ENCODE results near the gene DPM1. TPM values are rescaled to one million over a fixed set of nuclear protein-coding genes. Genes with fewer than 3 reads are reported as not detected.
A peak's percentile ranks its signal among the peaks of the same experiment; 100 is the strongest.
"Not testable (repeated sequence)": the region's sequence is repeated elsewhere in the genome, so short reads cannot be mapped to it uniquely, and the experiment has no call there.

The DPM1 gene
- total RNA-seq, 1 donor from 2014 or later, result 31.7 TPM

DNA sequence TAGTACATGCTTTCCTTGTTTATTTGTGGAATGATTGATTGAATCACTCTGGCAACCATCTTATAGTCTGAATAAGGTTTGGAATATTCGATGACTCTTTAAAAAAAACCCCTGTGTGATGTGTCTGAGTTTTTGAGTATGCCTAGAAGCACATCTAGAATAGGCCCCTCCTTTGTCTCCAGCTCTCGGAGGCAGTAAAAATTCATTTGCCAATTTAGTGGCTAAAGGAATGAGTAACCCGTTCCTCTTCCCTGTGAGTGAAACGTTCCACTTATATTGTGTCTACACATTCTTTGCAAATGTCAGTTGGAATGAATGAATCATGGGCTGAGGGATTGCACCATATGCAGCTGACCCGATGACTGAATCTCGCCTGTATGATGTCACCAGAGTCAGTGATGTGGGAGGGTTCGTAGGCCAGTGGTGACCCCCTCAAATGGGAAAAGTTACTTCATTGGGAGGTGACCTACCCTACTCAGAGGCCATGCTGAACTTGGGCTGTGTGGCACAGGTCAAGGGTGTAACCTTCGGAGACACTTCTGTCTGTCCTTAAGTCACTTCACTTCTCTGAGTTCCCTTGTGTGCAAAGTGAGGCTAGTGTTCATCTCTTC, 21.8 kb upstream of the DPM1 start:
- no peak for DNase-seq (ENCODE audit: low spot score)

DNA sequence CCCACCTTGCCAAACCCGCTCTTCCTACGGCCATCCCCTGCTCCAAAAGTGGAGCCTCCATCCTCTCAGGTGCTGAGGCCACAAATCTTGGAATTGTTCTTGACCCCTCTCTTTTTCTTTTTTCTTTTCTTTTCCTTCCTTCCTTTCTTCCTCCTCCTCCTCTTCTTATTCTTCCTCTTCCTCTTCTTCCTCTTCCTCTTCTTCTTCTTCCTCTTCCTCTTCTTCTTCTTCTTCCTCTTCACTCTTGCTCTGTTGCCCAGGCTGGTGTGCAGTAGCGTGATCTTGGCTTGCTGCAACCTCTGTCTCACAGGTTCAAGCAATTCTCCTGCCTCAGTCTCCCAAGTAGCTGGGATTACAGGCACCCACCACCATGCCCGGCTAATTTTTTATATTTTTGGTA, 20.2 kb upstream of the DPM1 start:
- not testable (repeated sequence) for DNase-seq (ENCODE audit: low spot score)

DNA sequence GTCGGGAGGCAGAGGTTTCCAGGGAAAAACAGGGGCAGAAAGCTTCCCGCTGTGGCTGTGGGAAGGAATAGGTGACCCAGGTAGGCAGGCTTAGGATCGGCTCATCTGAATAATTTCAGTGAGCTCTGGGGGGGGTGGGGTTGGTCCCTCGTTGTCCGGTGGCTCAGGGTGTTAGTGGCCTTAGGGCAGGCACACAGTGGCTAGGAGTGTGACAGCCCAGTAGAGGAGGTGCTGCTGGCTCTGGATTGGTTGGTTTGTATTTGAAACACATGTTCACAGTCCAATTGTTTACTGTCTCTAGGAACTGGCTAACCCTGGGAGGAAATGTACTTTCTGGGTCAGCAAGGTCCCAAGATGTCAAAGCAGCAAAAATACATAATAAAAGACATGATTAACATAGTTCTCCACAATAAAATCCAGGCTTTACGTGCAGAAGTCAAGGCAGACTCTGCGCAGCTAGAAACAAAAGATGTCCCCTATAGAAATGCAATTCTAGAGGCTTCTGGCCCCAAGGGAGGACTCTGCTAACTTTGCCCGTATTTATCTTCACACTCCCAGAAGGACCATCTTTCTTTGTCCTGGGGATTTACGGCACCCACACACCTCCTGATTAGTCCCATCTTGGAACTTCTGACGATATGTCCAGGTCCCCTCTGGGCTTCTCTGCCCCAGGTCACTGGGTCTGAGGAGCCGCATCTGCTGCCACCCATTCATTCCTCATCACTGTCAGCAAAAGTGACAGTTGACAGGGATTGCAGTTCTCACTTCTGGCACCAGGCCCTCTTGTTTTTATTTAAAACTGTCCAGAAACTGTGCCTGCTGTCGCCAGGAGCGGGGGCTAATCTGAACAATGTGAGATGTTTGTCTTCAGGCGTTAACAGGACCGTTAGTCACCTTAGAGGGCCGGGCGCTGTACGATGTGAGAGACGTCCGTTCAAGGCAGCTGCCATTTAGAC, 19.0 kb upstream of the DPM1 start:
- no peak for DNase-seq (ENCODE audit: low spot score)

DNA sequence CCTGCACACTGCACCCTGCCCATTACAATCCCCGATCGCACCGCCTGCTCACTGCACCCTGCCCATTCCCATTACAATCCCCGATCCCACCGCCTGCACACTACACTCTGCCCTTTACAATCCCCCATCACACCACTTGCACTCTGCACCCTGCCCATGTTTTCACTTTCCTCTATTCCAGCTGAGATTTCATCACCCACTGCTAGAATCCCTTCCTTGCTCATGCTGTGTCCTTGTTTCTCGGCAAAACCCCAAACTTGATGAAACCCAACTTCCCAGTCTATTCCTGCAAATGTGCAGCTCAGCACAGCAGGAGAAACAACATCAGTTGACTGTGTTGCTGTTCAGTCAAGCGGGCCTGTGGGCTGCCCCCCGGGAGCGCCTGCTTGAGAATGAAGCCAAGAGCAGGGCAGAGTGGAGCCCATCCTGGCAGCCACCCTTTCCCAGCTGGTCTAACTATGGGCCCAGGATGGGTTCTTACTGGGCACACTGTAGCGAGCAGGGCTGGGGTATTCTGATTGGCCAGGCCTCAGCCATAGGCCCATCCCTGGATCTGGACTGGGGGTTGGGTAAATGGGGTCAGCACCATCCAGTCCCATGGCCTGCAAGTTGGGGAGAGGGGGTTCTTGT, 17.5 kb upstream of the DPM1 start:
- DNase-seq (ENCODE audit: low spot score), result no peak

DNA sequence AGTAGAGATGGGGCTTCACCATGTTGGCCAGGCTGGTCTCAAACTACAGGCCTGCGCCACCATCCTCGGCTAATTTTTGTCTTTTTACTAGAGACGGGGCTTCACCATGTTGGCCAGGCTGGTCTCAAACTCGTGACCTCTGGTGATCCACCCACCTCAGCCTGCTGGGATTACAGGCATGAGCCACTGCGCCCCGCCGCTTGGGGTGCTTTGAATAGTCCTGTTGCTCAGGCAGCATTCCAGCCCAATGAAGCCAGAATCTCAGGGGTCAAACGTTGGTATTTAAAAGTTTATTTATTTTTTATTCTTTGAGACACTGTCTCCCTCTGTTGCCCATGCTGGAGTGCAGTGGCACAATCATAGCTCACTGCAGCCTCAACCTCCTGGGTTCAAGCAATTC, 11.6 kb upstream of the DPM1 start:
- DNase-seq (ENCODE audit: low spot score), result no peak

DNA sequence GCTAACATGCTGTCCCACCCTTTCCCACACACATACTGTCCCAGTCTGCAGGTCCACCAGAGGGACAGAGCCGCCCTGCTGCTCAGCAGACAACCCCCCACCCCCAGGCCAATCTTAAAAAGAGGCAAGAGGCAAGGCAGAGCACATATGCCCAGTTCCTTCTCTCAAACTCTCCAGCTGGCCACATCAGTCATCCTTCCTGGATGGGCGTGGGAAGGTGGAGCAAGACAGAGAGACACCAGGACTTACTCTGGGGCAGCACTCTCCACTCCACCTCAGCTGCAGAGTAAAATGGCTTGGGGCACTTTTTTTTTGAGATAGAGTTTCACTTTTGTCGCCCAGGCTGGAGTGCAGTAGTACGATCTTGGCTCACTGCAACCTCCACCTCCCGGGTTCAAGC, 11.1 kb upstream of the DPM1 start:
- no peak for DNase-seq (ENCODE audit: low spot score)

DNA sequence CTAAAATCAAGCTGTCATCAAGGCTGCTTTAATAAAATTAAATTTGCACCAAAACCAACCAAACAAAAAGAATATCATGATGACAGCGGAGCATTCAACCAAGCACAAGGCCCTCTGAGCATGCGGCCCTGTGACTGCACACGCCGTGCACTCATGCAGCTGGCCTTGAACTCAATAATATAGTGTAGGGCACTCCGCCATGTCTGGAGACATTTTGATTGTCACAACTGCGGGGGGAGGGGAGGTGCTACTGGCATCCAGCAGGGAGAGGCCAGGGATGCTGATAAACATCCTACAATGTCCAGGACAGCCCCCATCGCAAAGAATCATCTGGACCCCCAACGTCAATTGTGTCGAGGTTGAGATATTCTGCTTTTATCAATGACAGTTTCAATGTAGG, 10.0 kb upstream of the DPM1 start:
- no peak for DNase-seq (ENCODE audit: low spot score)

DNA sequence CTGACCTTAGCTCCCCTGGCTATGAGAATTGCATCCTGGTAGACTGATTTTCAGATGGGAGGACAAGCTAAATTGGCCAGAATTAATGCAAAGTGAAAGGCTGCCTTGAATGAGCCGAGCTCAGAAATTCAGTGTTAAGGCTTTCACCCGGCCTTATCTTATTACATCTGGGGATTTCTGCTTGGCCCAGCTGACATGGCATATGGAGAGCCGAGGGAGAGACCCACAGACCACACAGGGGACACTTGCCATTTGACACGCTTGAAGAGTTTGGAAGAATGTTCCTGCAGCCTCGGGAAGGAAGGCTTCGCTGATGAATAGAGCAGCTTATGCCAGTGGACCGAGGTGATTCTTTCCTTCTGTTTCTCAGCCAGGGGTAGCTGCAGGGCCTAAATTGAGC, 9.3 kb upstream of the DPM1 start:
- DNase-seq (ENCODE audit: low spot score), result no peak

DNA sequence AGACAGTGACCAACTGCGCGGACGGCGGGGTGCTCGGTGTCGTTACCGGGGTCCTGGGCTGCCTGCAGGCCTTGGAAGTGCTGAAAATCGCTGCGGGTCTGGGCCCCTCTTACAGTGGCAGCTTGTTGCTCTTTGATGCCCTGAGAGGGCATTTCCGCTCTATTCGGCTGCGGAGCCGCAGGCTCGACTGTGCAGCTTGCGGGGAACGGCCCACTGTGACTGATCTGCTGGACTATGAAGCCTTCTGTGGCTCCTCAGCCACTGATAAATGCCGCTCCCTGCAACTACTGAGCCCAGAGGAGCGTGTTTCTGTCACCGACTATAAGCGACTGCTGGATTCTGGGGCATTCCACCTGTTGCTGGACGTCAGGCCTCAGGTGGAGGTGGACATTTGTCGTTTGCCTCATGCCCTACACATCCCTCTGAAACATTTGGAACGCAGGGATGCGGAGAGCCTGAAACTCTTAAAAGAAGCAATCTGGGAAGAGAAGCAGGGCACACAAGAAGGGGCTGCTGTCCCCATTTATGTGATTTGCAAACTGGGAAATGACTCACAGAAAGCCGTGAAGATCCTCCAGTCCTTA, 1.3 kb upstream of the DPM1 start:
- DNase-seq (ENCODE audit: low spot score), result no peak

DNA sequence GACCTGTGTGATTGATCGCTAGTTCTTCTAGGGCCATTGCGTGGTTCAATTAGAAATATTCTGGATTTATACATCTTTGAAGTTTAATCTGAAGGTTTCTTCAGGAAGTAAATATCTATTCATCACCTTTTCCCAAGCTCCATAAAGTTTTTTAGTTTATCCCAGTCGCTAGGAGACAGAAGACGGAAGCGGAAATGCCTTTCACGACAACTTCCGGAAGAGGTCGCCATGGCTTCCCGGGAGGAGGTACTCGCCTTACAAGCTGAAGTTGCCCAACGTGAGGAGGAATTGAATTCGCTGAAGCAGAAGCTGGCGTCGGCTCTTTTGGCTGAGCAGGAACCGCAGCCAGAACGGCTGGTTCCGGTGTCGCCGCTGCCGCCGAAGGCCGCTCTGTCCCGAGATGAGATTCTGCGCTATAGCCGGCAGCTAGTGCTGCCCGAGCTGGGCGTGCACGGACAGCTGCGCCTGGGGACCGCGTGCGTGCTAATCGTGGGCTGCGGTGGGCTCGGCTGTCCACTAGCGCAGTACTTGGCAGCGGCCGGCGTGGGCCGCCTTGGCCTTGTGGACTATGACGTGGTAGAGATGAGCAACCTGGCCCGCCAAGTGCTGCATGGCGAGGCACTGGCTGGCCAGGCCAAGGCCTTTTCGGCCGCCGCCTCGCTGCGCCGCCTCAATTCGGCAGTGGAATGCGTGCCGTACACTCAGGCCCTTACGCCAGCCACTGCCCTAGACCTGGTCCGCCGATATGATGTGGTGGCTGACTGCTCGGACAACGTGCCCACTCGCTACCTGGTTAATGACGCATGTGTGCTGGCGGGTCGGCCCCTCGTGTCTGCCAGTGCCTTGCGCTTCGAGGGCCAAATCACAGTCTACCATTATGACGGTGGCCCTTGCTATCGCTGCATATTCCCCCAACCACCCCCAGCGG, 547 bp upstream of the DPM1 start, which contains the start of gene MOCS3:
MOCS3 (plus strand) TSS at position 204 of the 928 bp plus-strand sequence; CDS start at position 229, 25 bp downstream.
- peak; percentile 86 for DNase-seq (ENCODE audit: low spot score)

DNA sequence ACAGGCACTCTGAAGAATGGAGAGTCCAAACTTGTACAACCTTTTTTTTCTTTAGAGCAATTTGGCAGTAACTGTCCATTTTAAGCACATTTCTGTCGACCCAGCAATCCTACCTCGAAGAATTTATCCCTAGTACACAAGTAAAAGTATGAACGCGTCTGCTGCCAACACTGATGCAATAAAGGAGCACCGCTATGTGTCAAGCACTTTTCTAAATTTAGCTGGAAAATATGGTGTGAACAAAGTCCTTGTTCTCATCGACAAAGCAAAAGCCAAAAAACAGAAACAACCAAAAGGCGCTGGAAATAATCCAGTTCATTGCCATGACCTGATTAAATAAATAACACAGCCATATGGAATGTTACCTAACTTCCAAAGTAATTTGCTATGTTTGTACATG, 1.1 kb downstream of the DPM1 start:
- no peak for DNase-seq (ENCODE audit: low spot score)

DNA sequence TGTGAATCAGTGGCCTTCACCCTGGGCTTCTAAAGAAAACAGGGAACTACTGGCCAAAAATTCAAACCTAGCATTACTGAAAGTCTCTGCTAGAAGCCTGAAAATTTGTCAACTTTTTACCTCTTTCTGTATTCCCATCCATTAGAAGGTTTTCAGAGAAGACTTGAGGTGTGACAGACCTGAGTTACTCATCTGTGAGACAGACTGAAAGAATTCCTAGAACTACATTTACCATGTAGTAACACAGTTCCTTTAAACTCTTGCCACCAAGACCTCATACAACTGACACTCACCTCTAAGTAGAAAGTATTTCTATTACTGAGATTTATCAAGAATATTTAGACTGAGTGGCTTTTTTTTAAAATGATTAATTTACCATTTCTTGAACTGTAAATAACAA, 4.5 kb downstream of the DPM1 start:
- DNase-seq (ENCODE audit: low spot score), result no peak

DNA sequence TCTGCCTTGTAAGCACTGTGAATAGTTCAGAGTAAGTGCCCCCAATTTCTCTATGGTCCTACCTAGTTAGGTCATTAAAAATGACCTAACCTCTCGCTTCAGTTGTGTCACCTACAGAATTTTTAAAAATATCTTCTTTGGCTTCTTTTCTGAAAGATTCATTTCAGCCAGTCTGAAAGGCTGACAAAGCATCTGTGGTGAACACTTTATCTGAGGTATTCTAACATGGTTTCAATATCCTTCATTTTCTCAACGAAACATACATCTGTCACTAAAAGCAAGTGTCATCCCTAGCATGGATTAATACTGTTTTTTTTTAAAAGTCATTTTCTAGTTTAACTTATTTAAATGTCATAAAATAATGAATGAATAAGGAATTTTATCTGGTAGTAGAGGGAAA, 5.1 kb downstream of the DPM1 start:
- DNase-seq (ENCODE audit: low spot score), result no peak

DNA sequence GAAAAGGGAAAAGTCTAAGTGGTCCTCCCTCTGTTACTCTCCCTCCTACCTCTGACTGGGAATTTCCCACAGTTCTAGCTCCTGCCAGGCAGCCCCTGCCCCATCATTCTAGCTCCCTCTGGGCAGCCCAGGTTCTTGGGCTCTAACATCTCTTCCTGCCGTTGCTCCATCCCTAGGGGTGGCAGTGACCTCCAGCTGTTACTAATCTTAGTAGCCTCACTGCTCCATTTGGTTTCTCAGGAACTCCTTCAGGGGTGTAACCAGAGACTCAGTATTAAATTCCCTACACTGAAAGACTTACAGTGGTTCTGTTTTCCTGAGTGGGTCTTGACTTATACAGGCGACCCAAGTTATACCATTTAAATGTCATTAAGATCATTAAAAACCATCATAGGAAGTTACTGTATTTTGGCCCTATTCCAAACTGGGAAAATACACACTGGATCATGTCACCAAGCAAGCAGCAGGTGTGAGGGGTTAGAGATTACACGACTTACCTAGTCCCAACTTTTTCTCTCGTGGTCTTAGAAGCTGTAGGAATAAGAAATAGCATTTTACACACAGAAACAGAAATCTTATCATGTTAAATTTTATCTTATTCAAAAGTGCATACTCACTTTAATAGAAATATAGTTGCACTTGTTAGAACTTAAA, 10.1 kb downstream of the DPM1 start:
- no peak for DNase-seq (ENCODE audit: low spot score)

DNA sequence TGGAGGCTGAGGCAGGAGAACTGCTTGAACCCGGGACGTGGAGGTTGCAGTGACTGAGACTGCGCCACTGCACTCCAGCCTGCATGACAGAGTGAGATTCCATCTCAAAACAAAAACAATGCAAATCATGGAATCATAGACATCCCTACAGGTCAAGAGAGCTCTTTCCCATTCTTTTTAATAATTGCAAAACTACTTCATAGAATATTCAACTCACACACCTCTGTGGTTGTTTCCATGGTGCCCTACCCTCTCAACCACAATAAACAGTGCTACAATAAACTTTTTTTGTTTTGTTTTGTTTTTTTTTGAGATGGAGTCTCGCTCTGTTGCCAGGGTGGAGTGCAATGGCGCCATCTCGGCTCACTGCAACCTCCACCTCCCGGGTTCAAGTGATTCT, 15.3 kb downstream of the DPM1 start:
- DNase-seq (ENCODE audit: low spot score), result no peak

DNA sequence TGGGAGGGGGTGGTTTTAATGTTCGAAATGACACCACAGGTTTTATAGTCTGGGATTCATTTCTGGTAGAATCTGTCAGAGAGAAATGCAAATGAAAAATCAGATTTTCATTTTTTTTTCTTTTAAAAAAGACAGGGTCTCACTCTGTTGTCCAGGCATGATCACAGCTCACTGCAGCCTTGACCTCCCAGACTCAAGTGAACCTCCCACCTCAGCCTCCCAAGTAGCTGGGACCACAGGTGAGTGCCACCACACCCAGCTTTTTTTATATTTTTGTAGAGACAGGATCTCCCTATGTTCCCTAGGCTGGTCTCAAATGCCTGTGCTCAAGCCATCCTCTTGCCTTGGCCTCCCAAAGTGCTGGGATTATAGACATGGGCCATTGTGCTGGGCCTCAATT, 24.7 kb downstream of the DPM1 start:
- DNase-seq (ENCODE audit: low spot score), result no peak

DNA sequence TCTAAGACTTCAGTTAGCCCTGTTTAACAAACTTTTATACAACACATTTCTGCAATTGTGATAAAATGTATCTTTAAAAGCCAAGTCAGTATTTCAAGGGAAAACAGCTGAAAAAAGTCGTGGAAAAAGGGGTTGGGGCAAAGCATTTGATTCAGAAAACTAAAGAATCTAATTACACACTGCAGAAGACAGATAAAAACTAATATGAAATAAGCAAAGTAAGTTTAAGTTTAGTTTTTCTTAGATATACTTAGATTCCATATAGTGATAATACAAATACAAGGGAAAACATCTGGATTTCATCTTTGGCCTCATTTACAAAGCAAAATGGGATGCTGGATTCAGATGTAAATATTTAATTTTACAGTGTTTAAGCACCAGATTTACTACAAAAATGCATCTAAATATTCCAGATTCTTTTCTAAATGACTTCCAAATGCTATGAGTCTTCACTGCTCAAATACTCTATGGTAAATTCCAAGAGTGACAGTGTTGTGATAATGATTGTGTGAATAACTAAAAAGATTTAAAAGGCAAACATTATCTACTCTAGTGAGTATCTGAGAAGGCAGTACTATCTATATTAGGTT, 25.5 kb downstream of the DPM1 start:
- no peak for DNase-seq (ENCODE audit: low spot score)

DNA sequence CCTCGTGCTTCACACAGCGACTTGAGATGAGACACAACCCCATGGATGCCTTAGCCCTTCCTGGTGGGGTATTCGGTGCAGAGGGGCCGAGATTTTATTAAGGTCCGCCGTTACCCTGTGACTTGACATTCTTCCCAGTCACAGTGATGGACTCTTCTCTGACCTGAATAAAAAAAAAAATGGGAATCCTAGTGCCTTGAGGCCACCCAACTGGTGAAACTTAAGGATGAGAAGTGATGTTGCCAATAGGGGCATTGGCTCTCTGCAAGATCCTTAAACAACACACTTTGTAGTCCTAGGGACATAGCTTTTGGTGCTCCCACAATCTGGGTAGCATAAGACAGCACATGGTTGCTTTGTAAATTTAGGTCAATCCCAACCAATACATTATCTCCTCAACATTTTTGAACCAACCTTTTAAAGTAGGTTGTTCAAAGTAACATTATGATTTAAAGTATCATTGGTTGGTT, 26.3 kb downstream of the DPM1 start:
- DNase-seq (ENCODE audit: low spot score), result no peak

DNA sequence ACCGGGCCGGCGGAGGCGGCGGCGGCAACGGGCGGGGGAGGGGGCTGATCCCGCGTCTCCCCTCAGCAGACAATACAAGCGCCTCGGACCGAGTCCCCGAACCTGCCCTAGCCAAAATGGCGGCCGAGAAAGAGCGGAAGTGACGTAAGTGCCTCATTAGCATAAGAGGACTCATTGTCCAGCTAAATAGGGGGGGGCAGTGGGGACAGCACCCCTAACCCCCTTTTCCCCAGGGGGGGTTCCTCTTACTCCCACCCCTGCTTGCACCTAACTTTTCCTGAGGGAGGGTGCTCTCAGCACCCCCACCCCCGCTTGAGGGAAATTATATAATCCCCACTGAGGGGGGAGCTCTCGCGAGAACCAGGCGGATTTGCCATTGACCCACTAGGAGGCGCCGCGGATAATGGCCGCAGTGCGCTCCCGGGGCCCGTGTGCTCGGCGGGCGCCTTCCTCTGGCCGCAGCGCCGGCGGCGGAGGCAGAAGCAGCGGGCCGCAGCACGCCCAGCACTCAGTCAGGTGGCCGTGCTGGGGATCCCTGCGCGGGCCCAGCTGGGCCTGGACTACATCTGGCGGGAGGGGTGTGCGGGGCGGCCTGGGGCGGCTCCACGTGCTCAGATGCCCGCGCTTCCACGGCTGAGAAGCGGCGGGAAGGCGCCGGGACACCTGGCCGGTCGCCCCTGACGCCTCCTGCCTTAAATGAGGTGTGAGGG, 26.9 kb downstream of the DPM1 start, which contains the start of gene ADNP:
ADNP (minus strand) TSS at position 132 of the 710 bp plus-strand sequence. CDS start 27,441 bp downstream, outside the sequence.
- peak; percentile 94 for DNase-seq (ENCODE audit: low spot score)

DNA sequence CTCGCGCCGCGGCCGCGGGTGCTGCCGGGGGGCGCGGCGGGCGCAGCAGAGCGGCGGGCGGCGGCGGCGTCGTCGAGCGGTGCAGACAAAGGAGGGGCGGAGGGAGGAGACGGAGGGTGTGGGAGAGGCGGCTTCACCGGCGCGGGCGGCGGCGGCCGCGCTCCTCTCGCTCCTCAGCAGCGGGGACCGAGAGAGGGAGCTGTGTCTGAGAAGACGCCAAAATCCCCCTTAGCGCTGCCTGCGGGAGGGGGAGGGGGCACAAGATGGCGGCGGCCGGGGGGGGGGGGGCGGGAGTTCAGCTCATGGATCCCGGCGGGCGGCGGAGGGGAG, 27.4 kb downstream of the DPM1 start:
- peak; percentile 18 for DNase-seq (ENCODE audit: low spot score)
